ENCODE results near the gene SLC1A2. TPM values are rescaled to one million over a fixed set of nuclear protein-coding genes. Genes with fewer than 3 reads are reported as not detected.

The SLC1A2 gene
- total RNA-seq, 1 donor from 2014 or later, result not detected

Other genes with a start within 250 kb of the SLC1A2 start
- gene PAMR1, start 106.1 kb upstream of the SLC1A2 start, total RNA-seq, result 0.33 TPM in 1 of 2 replicates, not detected in the other
- gene FJX1, start 198.9 kb upstream of the SLC1A2 start, total RNA-seq, result 26.9 and 36.6 TPM in 2 replicates
- 21.5 and 30.2 TPM in 2 replicates for gene TRIM44, start 243.2 kb upstream of the SLC1A2 start, total RNA-seq